Measurements from ENCODE around the gene NAPB.
"Not testable (repeated sequence)": the region's sequence is repeated elsewhere in the genome, so short reads cannot be mapped to it uniquely, and the experiment has no call there.

Gene NAPB

GRCh38 chr20:23420943-23421931 is at the start of gene NAPB:
NAPB (minus strand) TSS chr20:23421488; CDS start chr20:23421402, 86 bp downstream.
- peak; percentile 97 for DNase-seq

GRCh38 chr20:23466961-23467360 is 45.7 kb upstream of the NAPB start:
- DNase-seq = not testable (repeated sequence)

DNA sequence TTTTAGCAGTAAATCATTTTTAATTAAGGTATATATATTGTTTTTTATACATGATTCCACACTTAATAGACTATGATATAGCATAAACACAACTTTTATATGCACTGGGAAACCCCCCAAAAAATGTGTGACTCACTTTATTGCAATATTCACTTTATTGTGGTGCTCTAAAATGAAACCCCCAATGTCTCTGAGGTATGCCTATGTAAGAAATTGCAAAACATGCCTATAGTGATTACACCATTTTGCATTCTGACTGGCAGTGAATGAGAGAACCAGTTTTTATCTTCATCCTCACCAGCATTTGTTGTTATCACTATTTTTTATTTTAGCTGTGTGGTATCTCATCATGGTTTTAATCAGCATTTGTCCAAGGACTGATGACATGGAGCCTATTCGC is 39.9 kb upstream of the NAPB start:
- DNase-seq = no peak

- DNase-seq = no peak
These were observed 38.3 kb upstream of the NAPB start for GRCh38 chr20:23459461-23460150.

DNA sequence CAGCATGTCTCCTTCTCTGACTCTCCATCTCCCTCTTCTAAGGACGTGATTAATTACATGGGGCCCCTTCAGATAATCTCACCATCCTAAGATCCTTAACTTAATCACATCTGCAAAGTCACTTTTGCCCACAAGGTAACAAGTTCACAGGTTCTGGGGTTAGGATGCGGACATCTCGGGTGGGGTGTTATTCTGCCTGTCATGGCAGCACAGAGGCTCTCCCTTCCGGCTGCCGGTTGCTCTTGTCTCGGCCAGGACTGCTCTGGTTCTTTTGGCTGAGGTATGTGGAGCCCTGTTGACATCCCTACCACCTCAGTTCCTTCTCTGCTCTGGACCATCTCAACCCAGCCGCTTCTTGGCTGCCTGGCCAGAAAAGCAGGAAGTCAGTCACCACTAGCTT is 35.6 kb upstream of the NAPB start:
- peak; percentile 11 for DNase-seq

GRCh38 chr20:23456409-23456808 is 35.1 kb upstream of the NAPB start:
- DNase-seq = no peak

DNA sequence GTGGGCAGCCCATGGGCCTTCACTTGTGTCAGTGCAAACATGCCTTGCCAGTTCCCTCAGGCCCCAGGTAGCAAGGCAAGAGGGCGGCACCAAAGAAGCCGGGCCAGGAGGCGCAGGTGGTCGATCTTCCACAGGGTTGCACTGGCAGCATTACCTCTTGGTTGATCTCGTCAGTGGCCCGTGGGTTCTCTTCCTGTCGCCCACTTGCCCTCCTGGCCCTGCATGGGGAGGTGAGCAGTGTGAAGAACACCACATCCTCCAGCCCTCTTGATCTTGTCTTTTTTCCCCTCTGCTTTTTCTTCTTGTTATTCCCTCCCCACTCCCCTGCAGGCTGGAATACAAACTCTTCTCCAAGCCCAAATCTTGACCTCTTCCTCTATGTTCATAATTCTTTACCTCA is 34.4 kb upstream of the NAPB start:
- no peak for DNase-seq

- no peak for DNase-seq
These were observed 33.5 kb upstream of the NAPB start for GRCh38 chr20:23454816-23455215.

- DNase-seq = no peak
These were observed 32.6 kb upstream of the NAPB start for GRCh38 chr20:23453549-23454543.

DNA sequence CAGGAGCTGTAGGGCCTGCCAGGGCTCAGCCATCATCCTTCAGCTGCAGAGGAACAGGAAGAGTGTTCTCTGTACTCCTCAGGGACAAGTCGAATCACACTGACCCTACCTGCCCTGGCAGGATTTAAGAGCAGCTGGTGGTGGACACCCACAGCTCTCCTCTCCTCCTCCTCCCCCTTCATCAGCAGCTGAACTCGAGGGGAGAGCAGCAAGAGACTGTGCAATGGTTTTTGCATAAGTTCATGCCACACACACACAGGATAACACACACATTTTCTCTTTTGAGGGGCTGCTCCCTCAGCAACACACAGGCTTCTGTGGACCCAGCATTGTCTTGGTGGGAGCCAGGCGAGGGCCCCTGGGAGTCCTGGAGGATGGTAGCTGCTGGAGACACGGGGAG is 31.5 kb upstream of the NAPB start, which contains the start of gene CST11:
TSS of gene CST11 (minus strand) at position 101 of the 400 bp plus-strand sequence. CDS start at position 36, 65 bp downstream.
- DNase-seq = no peak

DNA sequence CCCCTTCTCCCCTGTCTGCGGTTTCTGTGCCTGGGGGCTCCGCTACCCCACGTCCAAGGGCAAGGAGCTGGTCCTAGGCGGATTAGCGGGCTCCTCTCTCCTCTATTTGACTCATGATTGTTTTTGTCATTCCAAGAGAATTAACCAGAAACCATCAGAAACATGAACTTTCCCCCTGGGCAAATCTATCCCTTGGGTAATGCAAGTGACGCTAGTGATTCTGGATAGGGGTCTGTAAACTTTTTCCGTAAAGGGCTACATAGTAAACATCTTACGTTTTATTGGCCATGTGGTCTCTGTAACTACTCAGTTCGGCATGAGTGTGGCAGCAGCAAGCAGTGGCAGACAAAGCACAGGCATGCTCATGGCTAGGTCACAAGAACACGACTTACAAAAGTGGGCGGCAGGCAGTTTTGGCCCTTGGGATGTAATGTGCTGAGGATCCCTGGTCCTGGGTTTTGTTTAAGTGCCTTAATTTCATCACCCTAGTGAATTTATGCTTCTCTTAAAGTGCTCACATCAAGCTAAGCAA is 30.7 kb upstream of the NAPB start:
- DNase-seq = no peak

GRCh38 chr20:23450877-23451276 is 29.6 kb upstream of the NAPB start:
- DNase-seq = no peak

DNA sequence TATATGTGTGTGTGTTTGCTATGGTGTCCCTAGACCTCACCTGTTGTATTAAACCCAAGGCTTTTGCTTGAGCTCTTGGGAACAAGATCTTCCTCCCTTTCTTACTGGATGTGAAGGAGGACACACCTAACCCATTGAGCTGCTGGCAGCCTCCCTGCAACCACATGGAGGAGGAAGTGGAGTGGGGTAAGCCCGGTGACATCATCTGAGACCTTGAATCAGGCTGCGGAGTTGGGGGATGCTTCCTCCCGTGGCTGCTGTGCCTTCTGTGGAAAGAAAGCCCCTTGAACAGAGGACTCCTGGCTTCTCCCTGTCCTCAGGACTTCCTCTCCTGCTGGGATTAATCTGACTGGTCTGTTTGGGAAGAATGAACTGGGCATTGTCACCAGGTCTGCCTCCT is 28.1 kb upstream of the NAPB start:
- DNase-seq = no peak

- no peak for DNase-seq
These were observed 26.9 kb upstream of the NAPB start for GRCh38 chr20:23448167-23448566.

DNA sequence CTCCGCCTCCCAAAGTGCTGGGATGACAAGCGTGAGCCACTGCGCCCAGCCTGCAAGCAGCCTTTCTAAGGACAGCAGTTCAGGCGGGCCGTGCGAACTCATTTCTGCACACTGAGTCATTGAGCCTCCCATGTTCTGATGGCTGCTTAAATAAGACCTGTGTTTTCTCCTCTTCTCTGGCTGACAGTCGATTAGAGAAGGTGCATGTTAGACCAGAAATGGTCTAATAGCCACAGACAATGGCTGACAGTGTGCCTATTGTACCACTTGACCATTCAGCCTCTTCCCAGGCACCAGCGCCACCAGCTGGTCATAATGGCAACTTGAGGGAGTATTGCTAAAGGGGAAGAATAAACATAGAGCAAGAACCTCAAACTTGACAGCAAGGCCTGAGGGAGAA is 25.2 kb upstream of the NAPB start:
- peak; percentile 71 for DNase-seq

DNA sequence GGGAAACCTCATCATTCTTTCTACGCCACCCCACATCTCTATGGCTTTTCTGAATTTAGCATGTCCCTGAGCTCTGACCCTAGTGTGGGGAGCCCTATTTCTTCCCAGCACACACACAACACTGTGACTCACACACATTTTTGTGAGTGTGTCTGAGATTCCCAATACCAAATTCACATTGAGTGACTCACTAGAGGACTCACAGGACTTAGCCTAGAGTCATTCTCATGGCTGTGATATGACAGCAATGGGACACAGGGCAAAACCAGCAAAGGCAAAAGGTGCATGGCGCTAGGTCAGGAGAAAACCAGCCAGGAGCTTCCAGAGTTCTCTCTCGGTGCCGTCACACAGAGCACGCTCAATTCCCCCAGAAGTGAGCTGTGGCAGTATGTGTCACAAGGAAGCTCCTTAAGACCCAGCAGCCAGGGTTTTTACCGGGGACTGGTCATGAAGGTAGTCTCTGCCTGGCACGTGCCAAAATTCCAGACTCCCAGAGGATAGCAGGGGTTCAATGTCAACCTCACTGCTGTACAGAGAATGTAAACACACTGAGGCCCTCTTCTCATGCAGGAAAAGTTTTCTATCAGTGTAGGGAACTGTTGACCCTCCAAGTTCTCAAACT is 24.4 kb upstream of the NAPB start:
- DNase-seq = no peak

DNA sequence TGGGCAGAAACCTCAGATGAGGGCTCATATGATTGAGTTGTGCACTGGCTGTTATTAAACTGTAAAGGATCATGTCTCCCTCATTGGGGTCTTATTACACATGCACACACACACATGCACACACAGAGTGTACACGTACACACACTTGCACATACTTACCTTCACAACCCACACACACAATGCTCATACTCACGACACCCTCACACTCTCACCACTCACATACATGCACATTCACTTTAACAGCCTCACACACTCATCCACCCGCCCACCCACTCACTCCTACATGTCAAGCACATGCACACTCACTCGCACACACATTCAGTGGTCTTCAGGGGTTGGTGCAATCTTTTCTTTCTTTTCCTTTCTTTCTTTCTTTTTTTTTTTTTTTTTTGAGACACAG is 23.6 kb upstream of the NAPB start:
- DNase-seq = no peak

GRCh38 chr20:23442436-23442835 is 21.1 kb upstream of the NAPB start:
- no peak for DNase-seq

- peak; percentile 92 for DNase-seq
These were observed 20.6 kb upstream of the NAPB start for GRCh38 chr20:23441850-23442313.

DNA sequence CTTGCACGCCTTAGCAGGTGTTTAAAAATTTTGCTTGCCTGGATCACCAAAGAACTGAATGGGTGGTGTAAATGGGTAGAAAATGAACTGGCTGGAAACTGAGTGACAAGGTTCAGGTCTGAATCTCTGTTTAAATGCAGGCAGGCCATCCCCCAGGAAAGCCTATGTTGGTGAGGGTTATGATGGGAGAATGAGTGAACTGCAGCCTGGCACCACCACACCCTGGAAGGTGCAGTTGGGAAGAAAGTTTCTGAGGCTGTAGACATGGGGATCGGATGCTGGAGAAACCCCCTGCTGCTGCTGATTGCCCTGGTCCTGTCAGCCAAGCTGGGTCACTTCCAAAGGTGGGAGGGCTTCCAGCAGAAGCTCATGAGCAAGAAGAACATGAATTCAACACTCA is 18.7 kb upstream of the NAPB start:
- no peak for DNase-seq

- no peak for DNase-seq
These were observed 17.4 kb upstream of the NAPB start for GRCh38 chr20:23438661-23439060.

Data from NCI-H82 (cell line).